Stimulated activated CD8-positive, alpha-beta memory T cell treated with anti-CD3 and anti-CD28 coated beads, Interleukin-15, amount 100 ng/mL, for 1 hour (primary cell): ENCODE data around the gene NDUFV1.
"Not testable (repeated sequence)": the region's sequence is repeated elsewhere in the genome, so short reads cannot be mapped to it uniquely, and the experiment has no call there.

ENCODE experiments used
- DNase-seq: peaks from one replicate; pipeline ENCODE4 v3.0.0-alpha.2; 2020; ENCODE audit warnings: low read depth

NDUFV1 gene

GRCh38 chr11:67606492-67607295 is at the start of gene NDUFV1:
Gene NDUFV1 (plus strand): TSS chr11:67606936. CDS start chr11:67607005, 69 bp downstream.
- peak; percentile 92 for DNase-seq

- no peak for DNase-seq
Observed at GRCh38 chr11:67558084-67558772, 48.5 kb upstream of the NDUFV1 start.

- no peak for DNase-seq
Observed at GRCh38 chr11:67561971-67562619, 44.6 kb upstream of the NDUFV1 start.

- DNase-seq, result no peak
Observed at GRCh38 chr11:67562963-67563704, 43.6 kb upstream of the NDUFV1 start.

- not testable (repeated sequence) for DNase-seq
Observed at GRCh38 chr11:67563705-67564114, 43.0 kb upstream of the NDUFV1 start.

- no peak for DNase-seq
Observed at GRCh38 chr11:67564230-67564629, 42.5 kb upstream of the NDUFV1 start.

GRCh38 chr11:67571443-67571842 is 35.3 kb upstream of the NDUFV1 start:
- no peak for DNase-seq

GRCh38 chr11:67572305-67572704 is 34.4 kb upstream of the NDUFV1 start:
- no peak for DNase-seq

- no peak for DNase-seq
Observed at GRCh38 chr11:67572747-67573419, 33.9 kb upstream of the NDUFV1 start.

- DNase-seq, result no peak
Observed at GRCh38 chr11:67574938-67575337, 31.8 kb upstream of the NDUFV1 start.

GRCh38 chr11:67576735-67577475 is 29.8 kb upstream of the NDUFV1 start:
- DNase-seq, result no peak

GRCh38 chr11:67577951-67578350 is 28.8 kb upstream of the NDUFV1 start:
- no peak for DNase-seq

- DNase-seq, result no peak
Observed at GRCh38 chr11:67581469-67581868, 25.3 kb upstream of the NDUFV1 start.

- DNase-seq, result no peak
Observed at GRCh38 chr11:67582011-67582410, 24.7 kb upstream of the NDUFV1 start.

GRCh38 chr11:67583247-67584204 is 23.2 kb upstream of the NDUFV1 start, which contains the start of gene GSTP1:
Gene GSTP1 (plus strand): TSS chr11:67583812. CDS start chr11:67583844, 32 bp downstream.
- peak; percentile 66 for DNase-seq

GRCh38 chr11:67584205-67584880 is 22.4 kb upstream of the NDUFV1 start:
- DNase-seq, result no peak

- no peak for DNase-seq
Observed at GRCh38 chr11:67584881-67585873, 21.6 kb upstream of the NDUFV1 start.

- no peak for DNase-seq
Observed at GRCh38 chr11:67585911-67586310, 20.8 kb upstream of the NDUFV1 start.
